H9 (cell line): ENCODE data around the gene ZIC4. TPM values are rescaled to one million over a fixed set of nuclear protein-coding genes. Genes with fewer than 3 reads are reported as not detected.

Experiments
- DNase-seq: peaks from one replicate; pipeline ENCODE4 v3.0.0-alpha.2; 2017
- H2AFZ ChIP-seq: one replicate; pipeline ENCODE4 v1.6.1; 2013; ENCODE audit warnings: mild to moderate bottlenecking, low read length, control low read depth, moderate library complexity
- H2AK5ac ChIP-seq: 2 replicates; pipeline ENCODE4 v1.6.1; 2013; ENCODE audit warnings: low read length, control low read depth, mixed read lengths; ENCODE audit not compliant: insufficient read length
- H2BK120ac ChIP-seq: one replicate; pipeline ENCODE4 v1.6.1; 2013; ENCODE audit warnings: low read depth, mild to moderate bottlenecking, low read length, control low read depth, inconsistent platforms; ENCODE audit not compliant: poor library complexity, severe bottlenecking
- H2BK12ac ChIP-seq: 2 replicates; pipeline ENCODE4 v1.6.1; 2013; ENCODE audit warnings: low read length, control low read depth, mixed read lengths, low read depth; ENCODE audit not compliant: insufficient read length
- H2BK15ac ChIP-seq: 2 replicates; pipeline ENCODE4 v1.6.1; 2013; ENCODE audit warnings: low read depth, low read length, control low read depth
- H2BK20ac ChIP-seq: one replicate; pipeline ENCODE4 v1.6.1; 2013; ENCODE audit warnings: low read depth, mild to moderate bottlenecking, low read length, control low read depth, inconsistent platforms; ENCODE audit not compliant: poor library complexity, severe bottlenecking
- H2BK5ac ChIP-seq: 2 replicates; pipeline ENCODE4 v1.6.1; 2013; ENCODE audit warnings: low read length, control low read depth, mixed read lengths; ENCODE audit not compliant: insufficient read length
- H3K14ac ChIP-seq: 2 replicates; pipeline ENCODE4 v1.6.1; 2013; ENCODE audit warnings: low read length, control low read depth; ENCODE audit not compliant: insufficient read depth
- H3K18ac ChIP-seq: 2 replicates; pipeline ENCODE4 v1.6.1; 2013; ENCODE audit warnings: low read depth, mild to moderate bottlenecking, mixed read lengths, low read length, control low read depth; ENCODE audit not compliant: insufficient read length
- H3K23ac ChIP-seq: 2 replicates; pipeline ENCODE4 v1.6.1; 2013; ENCODE audit warnings: low read length, control low read depth, mixed read lengths, low read depth; ENCODE audit not compliant: insufficient read length
- H3K23me2 ChIP-seq: 2 replicates; pipeline ENCODE4 v1.6.1; 2013; ENCODE audit warnings: low read depth, mild to moderate bottlenecking, mixed read lengths, low read length, control low read depth; ENCODE audit not compliant: insufficient read length, poor library complexity, severe bottlenecking
- H3K27ac ChIP-seq: 2 replicates; pipeline ENCODE4 v1.5.1; 2013; ENCODE audit warnings: low read length, control low read depth, mixed read lengths, low read depth; ENCODE audit not compliant: insufficient read length
- H3K27me3 ChIP-seq: 2 replicates; pipeline ENCODE4 v1.6.1; 2013; ENCODE audit warnings: low read length, control low read depth, inconsistent platforms; ENCODE audit not compliant: insufficient read depth
- H3K4ac ChIP-seq: 2 replicates; pipeline ENCODE4 v1.6.1; 2013; ENCODE audit warnings: low read depth, mild to moderate bottlenecking, control low read depth, inconsistent platforms, low read length, moderate library complexity
- H3K4me1 ChIP-seq: 2 replicates; pipeline ENCODE4 v1.6.1; 2013; ENCODE audit warnings: low read length, control low read depth, inconsistent platforms; ENCODE audit not compliant: insufficient read depth
- H3K4me2 ChIP-seq: 2 replicates; pipeline ENCODE4 v1.6.1; 2013; ENCODE audit warnings: low read length, control low read depth, mixed read lengths; ENCODE audit not compliant: insufficient read length, insufficient read depth
- H3K56ac ChIP-seq: 2 replicates; pipeline ENCODE4 v1.6.1; 2013; ENCODE audit warnings: low read depth, mild to moderate bottlenecking, mixed read lengths, low read length, control low read depth; ENCODE audit not compliant: insufficient read length
- H3K79me1 ChIP-seq: 2 replicates; pipeline ENCODE4 v1.6.1; 2013; ENCODE audit warnings: low read depth, mild to moderate bottlenecking, moderate library complexity, low read length, control low read depth, inconsistent platforms; ENCODE audit not compliant: insufficient read depth, poor library complexity, severe bottlenecking
- H3K79me2 ChIP-seq: 2 replicates; pipeline ENCODE4 v1.6.1; 2013; ENCODE audit warnings: low read length, control low read depth, inconsistent platforms; ENCODE audit not compliant: insufficient read depth
- H3K9ac ChIP-seq: 2 replicates; pipeline ENCODE4 v1.6.1; 2013; ENCODE audit warnings: low read length, control low read depth, mixed read lengths; ENCODE audit not compliant: insufficient read length; ENCODE audit errors: extremely low read depth
- H3K9me3 ChIP-seq: one replicate; pipeline ENCODE4 v1.6.1; 2013; ENCODE audit warnings: low read depth, low read length, inconsistent platforms; ENCODE audit not compliant: control insufficient read depth
- H3T11ph ChIP-seq: one replicate; pipeline ENCODE4 v1.6.1; 2013; ENCODE audit warnings: mild to moderate bottlenecking, low read length, control low read depth, inconsistent platforms
- H4K20me1 ChIP-seq: one replicate; pipeline ENCODE4 v1.6.1; 2013; ENCODE audit not compliant: control insufficient read depth, insufficient read length, insufficient read depth
- H4K5ac ChIP-seq: 2 replicates; pipeline ENCODE4 v1.6.1; 2013; ENCODE audit warnings: low read depth, mild to moderate bottlenecking, mixed read lengths, low read length, control low read depth; ENCODE audit not compliant: insufficient read length
- H4K8ac ChIP-seq: replicated peaks from 2 replicates; pipeline ENCODE4 v1.6.1; 2013; ENCODE audit warnings: low read length, control low read depth, mixed read lengths, low read depth; ENCODE audit not compliant: insufficient read length
- H4K91ac ChIP-seq: 2 replicates; pipeline ENCODE4 v1.6.1; 2013; ENCODE audit warnings: low read depth, mild to moderate bottlenecking, moderate library complexity, mixed read lengths, low read length, control low read depth; ENCODE audit not compliant: insufficient read length
- H3K27ac Mint-ChIP-seq, 3 experiments: 2 replicates in 2 of 3; 3 replicates in 1 of 3; pipeline ENCODE4 v1.8.0; 2020 to 2021; ENCODE audit warnings: mixed read lengths in 3 of 3, mild to moderate bottlenecking in 1 of 3, moderate library complexity in 1 of 3
- H3K27me3 Mint-ChIP-seq: 2 replicates; pipeline ENCODE4 v1.8.0; 2021; ENCODE audit warnings: low read depth, mild to moderate bottlenecking, moderate library complexity, mixed read lengths
- H3K36me3 Mint-ChIP-seq, 3 experiments: 2 replicates in 2 of 3; 3 replicates in 1 of 3; pipeline ENCODE4 v1.8.0; 2020 to 2021; ENCODE audit warnings: low read depth in 3 of 3, mixed read lengths in 3 of 3; ENCODE audit not compliant: insufficient read depth in 1 of 3
- H3K4me1 Mint-ChIP-seq, 2 experiments: 2 replicates each; pipeline ENCODE4 v1.8.0; 2020; ENCODE audit warnings: mixed read lengths in 2 of 2
- H3K4me3 Mint-ChIP-seq, 2 experiments: 2 replicates in 1 of 2; 3 replicates in 1 of 2; pipeline ENCODE4 v1.8.0; 2020 to 2021; ENCODE audit warnings: mild to moderate bottlenecking in 2 of 2, mixed read lengths in 2 of 2, moderate library complexity in 1 of 2
- H3K9me3 Mint-ChIP-seq, 2 experiments: 2 replicates in 1 of 2; 3 replicates in 1 of 2; pipeline ENCODE4 v1.8.0; 2020; ENCODE audit warnings: mild to moderate bottlenecking in 2 of 2, mixed read lengths in 2 of 2, moderate library complexity in 1 of 2
- CTCF ChIP-seq: fragments of 200-600 bp; sonication (generic); conservative IDR thresholded peaks from 3 replicates; pipeline ENCODE4 v1.8.0; 2021; ENCODE audit warnings: antibody characterized with exemption, mild to moderate bottlenecking
- WGBS: extraction: QIAGEN DNeasy Blood & Tissue Kit; methylation state at CpG from one replicate; pipeline ENCODE4 v1.1.7; 2013; ENCODE audit warnings: missing lambda C conversion rate, low lambda C conversion rate, mixed read lengths; ENCODE audit not compliant: insufficient read length; ENCODE audit errors: extremely low coverage; 5-methylcytosine and 5-hydroxymethylcytosine counted together
- total RNA-seq: library from RNA; stranded (reverse); gene quantifications from 2 replicates; pipeline ENCODE4 v1.2.1, GENCODE V29; 2021

Gene ZIC4
- total RNA-seq, 1 experiment from 2014 or later, result not detected

DNA sequence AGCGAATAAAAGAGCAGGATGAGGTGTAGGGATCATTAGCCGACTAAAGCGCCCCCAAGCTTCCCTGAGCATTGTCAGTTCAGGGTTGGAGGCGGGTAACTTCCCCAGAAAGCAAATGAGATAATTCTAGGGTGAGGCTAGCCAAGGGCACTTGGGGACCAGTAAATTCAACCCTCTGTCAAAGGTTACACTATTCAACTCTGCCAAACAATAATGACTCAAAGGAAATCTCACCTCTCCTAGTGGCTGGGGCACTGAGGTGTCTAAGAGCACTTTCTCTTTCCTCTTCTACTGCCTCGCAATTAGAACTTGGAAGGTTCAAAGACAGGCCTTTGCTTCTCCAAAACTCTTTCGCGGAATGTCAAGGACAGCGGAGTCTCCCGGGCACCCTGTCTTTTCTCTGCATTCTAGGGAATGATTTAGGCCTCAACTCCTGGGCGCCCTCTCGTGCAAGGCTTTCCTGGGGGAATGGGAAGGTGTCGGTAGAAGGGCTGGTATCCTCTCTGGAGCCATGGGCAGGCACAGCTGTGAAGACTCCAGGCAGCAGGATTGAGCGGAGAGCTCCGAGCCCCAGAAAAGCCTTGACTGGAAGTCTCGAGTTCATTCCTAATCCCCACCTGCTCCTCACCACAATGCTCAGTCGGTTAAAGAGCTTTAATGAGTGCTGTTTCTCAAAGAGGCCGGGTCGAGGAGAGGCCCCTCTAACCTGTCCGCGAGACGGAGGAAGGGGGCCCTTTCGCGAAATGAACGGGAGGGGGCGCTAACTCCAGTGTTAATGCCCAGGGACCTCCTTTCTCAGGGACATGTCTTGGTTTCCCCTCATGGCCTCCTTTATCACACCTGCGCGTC lies 21.9 kb downstream of the ZIC4 start:
- H3K79me2 ChIP-seq, result no peaks in the 10 kb centered on the region
- peak overlapping the region in 1 of 2 experiments; percentile 41; a peak in 2 of 5 replicates for H3K4me3 Mint-ChIP-seq

More for the DNA sequence above, 21.9 kb downstream of the ZIC4 start:
- Histone ChIP-seq H3K27me3 (peaks cover 69% of the 10 kb centered on the region), H3K4me1 (peaks cover 5% of the 10 kb centered on the region; the same call in 1 of the 2 replicates), H3K23ac (no peak overlapping the region), H4K8ac (no peak overlapping the region), H2BK15ac (no peak overlapping the region), H2AK5ac (no peak overlapping the region), H2BK20ac (no peak overlapping the region), H3K14ac (no peak overlapping the region), H3K18ac (no peak overlapping the region), H4K5ac (no peak overlapping the region), H3K56ac (no peak overlapping the region), H4K20me1 (no peaks in the 10 kb centered on the region), H2AFZ (no peak overlapping the region), H3K9ac (no peak overlapping the region), H3K9me3 (no peaks in the 10 kb centered on the region), H3K4ac (no peak overlapping the region), H2BK120ac (no peak overlapping the region), H3K27ac (no peak overlapping the region), H2BK5ac (no peak overlapping the region), H3K79me1 (no peaks in the 10 kb centered on the region), H3K23me2 (peaks cover 6% of the 10 kb centered on the region), H3K4me2 (peak overlapping the region; percentile 41), H2BK12ac (no peak overlapping the region), H3T11ph (no peak overlapping the region), H4K91ac (no peak overlapping the region)
- WGBS, result no CpG with 5 or more reads among the region's 27 CpGs
- peak; percentile 84 for TF ChIP-seq CTCF
- Mint-ChIP-seq H3K36me3 (no peaks in the 10 kb centered on the region; a peak in 2 of 7 replicates), H3K9me3 (peaks cover 0 to 4% of the 10 kb centered on the region in 2 experiments; a peak in 2 of 5 replicates), H3K4me1 (peaks cover 53 to 88% of the 10 kb centered on the region in 2 experiments), H3K27ac (no peak overlapping the region; a peak in 2 of 7 replicates), H3K27me3 (peaks cover 98% of the 10 kb centered on the region)
- peak; percentile 86 for DNase-seq
